Measurements from ENCODE around the gene DDX6. TPM values are rescaled to one million over a fixed set of nuclear protein-coding genes. Genes with fewer than 3 reads are reported as not detected.
A peak's percentile ranks its signal among the peaks of the same experiment; 100 is the strongest.

The DDX6 gene
- total and polyA plus RNA-seq, 2 experiments from 2014 or later, result 68.3 to 205 TPM

GRCh38 chr11:118752654-118753053 lies 38.3 kb downstream of the DDX6 start (continued):
- TF ChIP-seq CTCF (conservative IDR thresholded peaks at IDR 0.05; ENCODE audit: low read depth in 2 of 2), result no peak
- TF ChIP-seq ETS1 (IDR thresholded peaks at IDR 0.05), result no peak

- DNase-seq (ENCODE audit: low spot score) (no peak), ATAC-seq (no peak)
- Mint-ChIP-seq H3K27me3 (ENCODE audit: insufficient read depth, low read depth, poor library complexity) (peaks cover 6% of the 10 kb centered on the region), H3K4me1 (peaks cover 24% of the 10 kb centered on the region), H3K27ac (0 out of 2 replicates have a peak overlapping the region, but pooled peaks have one; percentile 63), H3K9me3 (no peaks in the 10 kb centered on the region), H3K36me3 (ENCODE audit: low read depth) (peaks cover 49% of the 10 kb centered on the region), H3K4me3 (no peak overlapping the region)
- Histone ChIP-seq H2AFZ (no peak overlapping the region), H3F3A (replicated peaks; ENCODE audit: low read depth) (peaks cover 46% of the 10 kb centered on the region), H3K9me2 (ENCODE audit: insufficient read depth) (no peaks in the 10 kb centered on the region), H3K79me2 (replicated peaks; ENCODE audit: insufficient read depth) (peaks cover 7% of the 10 kb centered on the region; the same call in 1 of the 2 replicates), H3K36me3 (ENCODE audit: insufficient read depth) (peaks cover 27% of the 10 kb centered on the region), H4K20me1 (replicated peaks; ENCODE audit: insufficient read depth) (peaks cover 3% of the 10 kb centered on the region; the same call in 1 of the 2 replicates), H3K4me3 (no peak overlapping the region), H3K27ac (ENCODE audit: low read depth) (peak overlapping the region; percentile 10; the same call in 1 of the 2 replicates), H3K27me3 (ENCODE audit: insufficient read depth) (no peaks in the 10 kb centered on the region), H3K4me2 (no peak overlapping the region), H3K4me1 (ENCODE audit: insufficient read depth) (peaks cover 5% of the 10 kb centered on the region; the same call in 1 of the 2 replicates)
- TF ChIP-seq ZNF114 (CRISPR knock-in tag; IDR thresholded peaks at IDR 0.05) (no peak), ETS1 (IDR thresholded peaks at IDR 0.05) (no peak), CREB1 (CRISPR knock-in tag; IDR thresholded peaks at IDR 0.05; ENCODE audit: low read depth) (no peak), ZNF331 (CRISPR knock-in tag; IDR thresholded peaks at IDR 0.05; ENCODE audit: low read depth) (no peak), JUNB (IDR thresholded peaks at IDR 0.05; ENCODE audit: unreplicated experiment) (no peak), STAT1 (IDR thresholded peaks at IDR 0.05; ENCODE audit: unreplicated experiment) (no peak), POLR2AphosphoS5 (IDR thresholded peaks at IDR 0.05; ENCODE audit: low read depth) (peak; percentile 51), ZNF462 (CRISPR knock-in tag; IDR thresholded peaks at IDR 0.05) (no peak), EZH2 (IDR thresholded peaks at IDR 0.05; ENCODE audit: low read depth, unreplicated experiment) (no peak)
Observed at GRCh38 chr11:118749429-118749828, 41.5 kb downstream of the DDX6 start.
